Amniotic epithelial cell (primary cell): ENCODE data around the gene STRAP.
"Not testable (repeated sequence)": the region's sequence is repeated elsewhere in the genome, so short reads cannot be mapped to it uniquely, and the experiment has no call there.

Experiments
- DNase-seq: peaks from one replicate; pipeline ENCODE4 v3.0.0-alpha.2; 2010; ENCODE audit warnings: low read depth

STRAP gene

GRCh38 chr12:15873556-15873955, 8.6 kb upstream of the STRAP start:
- DNase-seq = no peak

DNA sequence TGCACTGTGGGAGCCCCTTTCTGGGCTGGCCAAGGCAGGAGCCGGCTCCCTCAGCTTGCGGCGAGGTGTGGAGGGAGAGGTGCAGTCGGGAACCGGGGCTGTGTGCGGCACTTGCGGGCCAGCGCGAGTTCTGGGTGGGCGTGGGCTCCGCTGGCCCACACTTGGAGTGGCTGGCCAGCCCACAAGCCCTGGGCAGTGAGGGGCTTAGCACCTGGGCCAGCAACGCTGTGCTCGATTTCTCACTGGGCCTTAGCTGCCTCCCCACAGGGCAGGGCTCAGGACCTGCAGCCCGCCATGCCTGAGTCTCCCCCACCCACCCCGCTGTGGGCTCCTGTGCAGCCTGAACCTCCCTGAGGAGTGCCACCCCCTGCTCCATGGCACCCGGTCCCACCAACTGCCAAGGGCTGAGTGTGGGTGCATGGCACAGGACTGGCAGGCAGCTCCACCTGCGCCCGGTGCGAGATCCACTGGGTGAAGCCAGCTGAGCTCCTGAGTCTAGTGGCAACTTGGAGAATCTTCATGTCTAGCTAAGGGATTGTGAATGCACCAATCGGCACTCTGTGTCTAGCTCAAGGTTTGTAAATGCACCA, 7.5 kb upstream of the STRAP start:
- DNase-seq = not testable (repeated sequence)

GRCh38 chr12:15875863-15876262, 6.3 kb upstream of the STRAP start:
- DNase-seq = no peak

GRCh38 chr12:15879413-15879812, 2.8 kb upstream of the STRAP start:
- no peak for DNase-seq

- no peak for DNase-seq
These were observed 1.5 kb upstream of the STRAP start for GRCh38 chr12:15880721-15881120.

DNA sequence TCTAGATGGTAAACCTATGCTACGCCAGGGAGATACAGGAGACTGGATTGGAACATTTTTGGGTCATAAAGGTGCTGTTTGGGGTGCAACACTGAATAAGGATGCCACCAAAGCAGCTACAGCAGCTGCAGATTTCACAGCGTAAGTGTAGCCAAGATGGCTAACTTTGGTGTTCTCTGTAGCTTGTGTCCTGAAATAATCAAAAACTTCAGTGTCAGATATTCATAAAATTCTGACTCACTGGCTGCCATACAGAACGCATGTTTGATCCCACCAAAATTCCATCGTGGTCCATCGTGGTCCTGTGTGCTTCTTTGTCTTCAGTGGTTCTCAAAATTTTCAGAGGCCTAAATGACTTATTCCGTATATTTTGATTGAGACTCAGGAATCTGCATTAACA, 1.3 kb downstream of the STRAP start:
- DNase-seq = no peak

DNA sequence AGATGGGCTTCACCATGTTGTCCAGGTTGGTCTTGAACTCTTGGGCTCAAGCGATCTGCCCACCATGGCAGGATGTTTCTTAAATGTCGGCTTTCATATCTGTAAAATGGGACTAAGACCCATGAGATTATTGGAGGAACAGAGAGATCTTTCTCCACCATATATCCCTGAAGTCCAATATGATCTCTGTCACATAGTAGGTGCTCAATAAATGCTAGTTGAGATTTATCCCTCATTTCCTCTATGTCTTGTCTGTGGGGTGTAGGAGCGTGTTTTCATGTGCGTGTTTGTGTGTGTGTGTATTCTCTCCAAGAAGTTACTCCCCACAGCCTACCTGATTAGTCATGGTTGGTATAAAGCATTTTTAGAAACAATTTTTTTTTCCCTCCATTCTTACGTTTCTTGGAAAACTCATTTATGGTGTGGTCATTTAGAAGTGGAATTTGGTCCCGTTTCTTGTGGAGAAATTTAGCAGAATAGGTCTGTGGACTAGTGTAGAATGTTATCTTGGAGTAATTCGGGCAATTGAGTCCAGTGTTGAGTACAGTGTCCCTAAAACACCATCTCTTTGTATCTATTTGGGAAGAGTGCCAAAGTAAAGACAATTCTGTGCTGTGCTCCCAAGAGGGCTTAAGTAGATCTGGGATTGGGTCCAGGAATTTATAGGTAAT, 4.3 kb downstream of the STRAP start:
- DNase-seq = no peak

GRCh38 chr12:15887043-15887817, 5.0 kb downstream of the STRAP start:
- DNase-seq = no peak

DNA sequence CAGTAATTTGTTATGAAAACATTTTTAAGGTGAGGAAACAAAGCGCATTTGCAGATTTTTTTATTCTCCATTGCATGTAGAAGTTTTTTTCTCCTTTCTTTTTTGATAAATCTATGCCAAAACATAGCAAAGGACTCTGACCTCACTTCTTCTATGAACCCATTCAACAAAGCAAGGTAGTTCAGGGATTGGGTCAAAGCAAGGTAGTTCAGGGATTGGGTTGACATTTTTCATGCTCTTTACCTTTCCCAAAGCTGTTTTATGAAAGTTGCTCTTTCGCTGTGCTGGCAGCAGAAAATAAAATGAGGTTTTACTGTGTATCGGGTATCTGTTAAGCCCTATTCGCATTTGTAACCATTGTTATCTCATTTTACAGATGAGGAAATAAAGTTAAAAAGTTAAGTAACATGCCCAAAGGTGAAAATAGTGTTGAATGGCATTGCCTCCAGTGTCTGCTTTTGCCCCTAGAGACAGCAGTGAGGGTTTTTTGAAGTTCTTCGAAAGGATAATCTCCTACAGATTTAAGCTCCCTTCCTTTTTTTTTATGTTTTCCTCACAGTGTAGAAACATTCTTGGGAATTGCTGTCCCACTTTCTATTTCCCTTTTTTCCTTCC, 10.6 kb downstream of the STRAP start:
- no peak for DNase-seq

GRCh38 chr12:15893260-15893659, 11.1 kb downstream of the STRAP start:
- DNase-seq = no peak

GRCh38 chr12:15896867-15897266, 14.7 kb downstream of the STRAP start:
- DNase-seq = no peak

GRCh38 chr12:15897433-15897832, 15.2 kb downstream of the STRAP start:
- DNase-seq = no peak

DNA sequence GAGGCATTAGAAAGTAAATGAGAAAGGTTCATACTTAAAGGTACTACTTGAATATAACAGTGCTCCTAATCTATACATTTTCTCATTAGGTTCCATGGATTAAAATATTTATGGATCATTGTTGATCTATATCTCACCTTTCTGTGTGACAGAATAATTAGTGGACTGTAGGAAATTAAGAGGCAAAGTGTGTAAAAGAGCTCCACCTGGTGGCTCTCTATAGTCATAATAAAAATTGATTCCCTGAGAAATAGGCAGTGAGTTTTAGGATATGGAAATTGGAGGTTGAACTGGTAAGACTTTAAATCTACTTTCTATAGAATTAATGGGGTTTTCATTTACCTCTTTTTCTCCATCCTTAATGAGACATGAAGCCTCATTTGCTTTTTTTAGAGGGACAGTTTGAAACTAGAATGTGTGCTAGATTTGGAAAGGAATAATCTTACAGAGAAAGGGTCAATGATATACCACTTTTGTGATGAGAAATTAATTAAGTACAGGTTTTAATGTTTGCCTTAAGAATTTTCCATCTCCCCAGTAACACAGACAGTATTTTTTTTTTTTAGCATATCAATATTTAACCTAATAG, 17.2 kb downstream of the STRAP start:
- DNase-seq = no peak

DNA sequence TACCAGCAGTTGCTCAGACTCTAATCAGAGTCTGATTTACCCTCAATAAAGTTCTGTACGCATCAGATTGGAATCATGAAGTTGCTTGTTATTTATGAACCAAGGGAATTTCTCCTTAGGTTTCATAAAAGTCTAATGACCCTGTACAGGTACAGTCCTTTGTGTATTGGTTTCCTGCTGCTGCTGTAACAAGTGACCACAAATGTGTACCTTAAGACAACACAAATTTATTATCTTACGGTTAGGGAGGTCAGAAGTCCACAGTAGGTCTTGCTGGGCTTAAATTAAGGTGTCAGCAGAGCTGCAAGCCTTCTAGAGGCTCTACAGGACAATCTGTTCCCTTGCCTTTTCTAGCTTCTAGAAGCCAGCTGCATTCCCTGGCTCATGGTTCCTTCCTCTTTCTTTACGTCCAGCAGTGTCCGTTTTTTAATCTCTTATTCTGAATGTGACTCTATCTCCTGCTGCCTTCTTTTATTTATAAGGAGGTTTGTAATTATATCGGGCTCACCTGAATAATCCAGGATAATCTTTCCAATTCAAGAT, 22.3 kb downstream of the STRAP start:
- DNase-seq = no peak

- no peak for DNase-seq
These were observed 28.3 kb downstream of the STRAP start for GRCh38 chr12:15910468-15910863.

DNA sequence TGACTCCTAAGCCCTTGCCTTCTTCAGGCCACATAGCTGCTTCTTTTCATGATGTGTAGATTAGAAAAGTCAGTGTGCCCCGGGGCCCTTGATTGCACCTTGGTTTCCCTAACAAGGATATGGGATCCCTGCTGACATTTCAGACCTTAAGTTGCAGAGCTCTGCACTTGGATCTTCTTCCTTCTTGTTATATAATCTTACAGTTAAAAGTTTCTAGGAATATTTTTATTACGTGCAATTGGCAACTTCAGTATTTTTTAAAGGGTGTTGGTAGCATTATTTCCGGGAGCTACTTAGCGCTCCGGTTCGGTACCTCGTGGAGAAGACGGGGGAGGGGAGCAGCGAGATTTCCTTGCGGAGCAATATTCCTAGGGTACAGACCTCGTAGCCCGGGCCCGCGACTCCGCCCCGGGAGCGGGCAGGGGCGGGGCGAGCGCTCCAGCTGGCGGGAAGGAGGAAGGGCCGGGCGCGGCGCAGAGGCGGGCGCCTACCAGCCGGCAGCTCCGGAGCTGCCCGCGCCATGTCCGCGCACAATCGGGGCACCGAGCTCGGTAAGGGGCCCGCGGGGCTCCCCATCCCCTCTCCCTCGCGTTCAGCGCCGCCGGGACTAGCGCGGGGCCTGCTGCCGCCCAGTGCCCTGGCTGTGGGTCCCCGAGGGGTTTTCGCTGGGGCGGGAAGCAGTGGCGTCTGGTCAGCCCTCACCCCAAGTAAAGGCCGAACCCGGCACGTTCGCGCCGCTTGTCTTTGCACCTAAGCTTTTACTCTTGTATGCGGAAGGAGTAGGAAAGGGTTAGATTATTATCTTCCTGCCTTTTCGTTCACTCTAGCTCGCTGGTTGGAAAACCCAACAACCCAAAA, 28.9 kb downstream of the STRAP start, which contains the start of gene DERA:
TSS of gene DERA (plus strand) at position 469 of the 858 bp plus-strand sequence. CDS start at position 521, 52 bp downstream.
- DNase-seq = peak; percentile 70

GRCh38 chr12:15911931-15912330, 29.7 kb downstream of the STRAP start:
- not testable (repeated sequence) for DNase-seq

DNA sequence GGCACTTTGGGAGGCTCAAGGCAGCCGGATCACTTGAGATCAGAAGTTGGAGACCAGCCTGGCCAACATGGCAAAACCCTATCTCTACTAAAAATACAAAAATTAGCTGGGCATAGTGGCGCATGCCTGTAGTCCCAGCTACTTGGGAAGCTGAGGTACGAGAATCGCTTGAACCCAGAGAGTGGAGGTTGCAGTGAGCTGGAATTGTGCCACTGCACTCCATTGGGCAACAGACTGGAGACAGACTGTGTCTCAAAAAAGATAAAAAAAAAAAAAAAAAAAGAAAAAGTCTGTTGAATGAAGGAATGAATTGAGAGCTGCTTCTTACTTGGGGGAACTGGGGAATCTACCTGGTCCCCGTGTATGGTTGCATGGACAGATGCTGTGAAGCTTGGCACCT, 31.9 kb downstream of the STRAP start:
- not testable (repeated sequence) for DNase-seq

DNA sequence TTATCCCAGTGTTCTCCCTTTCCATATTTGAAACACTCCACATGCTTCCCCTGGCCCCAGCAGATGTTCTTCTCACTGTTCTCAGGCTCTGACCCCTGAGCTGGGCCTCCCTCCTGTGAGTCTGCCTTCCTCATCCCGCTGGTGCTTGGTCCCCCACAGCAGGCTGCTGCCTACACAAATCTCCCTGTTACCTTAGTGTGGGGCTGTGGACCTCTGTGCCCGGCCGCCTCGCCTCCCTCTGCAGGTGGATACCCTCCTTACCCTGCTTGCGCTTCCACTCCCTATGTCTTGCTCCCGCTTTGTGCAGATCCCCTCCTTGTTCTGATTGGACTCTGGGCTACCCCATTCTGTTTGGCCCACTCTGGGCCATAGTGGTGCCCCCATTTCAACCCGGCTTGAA, 35.9 kb downstream of the STRAP start:
- DNase-seq = no peak

GRCh38 chr12:15919418-15919817, 37.2 kb downstream of the STRAP start:
- no peak for DNase-seq

- DNase-seq = no peak
These were observed 42.8 kb downstream of the STRAP start for GRCh38 chr12:15924956-15925355.
